ENCODE data around the gene AHR. TPM values are rescaled to one million over a fixed set of nuclear protein-coding genes. Genes with fewer than 3 reads are reported as not detected.

Gene AHR
- total RNA-seq, 1 experiment from 2014 or later = 6.1 TPM

DNA sequence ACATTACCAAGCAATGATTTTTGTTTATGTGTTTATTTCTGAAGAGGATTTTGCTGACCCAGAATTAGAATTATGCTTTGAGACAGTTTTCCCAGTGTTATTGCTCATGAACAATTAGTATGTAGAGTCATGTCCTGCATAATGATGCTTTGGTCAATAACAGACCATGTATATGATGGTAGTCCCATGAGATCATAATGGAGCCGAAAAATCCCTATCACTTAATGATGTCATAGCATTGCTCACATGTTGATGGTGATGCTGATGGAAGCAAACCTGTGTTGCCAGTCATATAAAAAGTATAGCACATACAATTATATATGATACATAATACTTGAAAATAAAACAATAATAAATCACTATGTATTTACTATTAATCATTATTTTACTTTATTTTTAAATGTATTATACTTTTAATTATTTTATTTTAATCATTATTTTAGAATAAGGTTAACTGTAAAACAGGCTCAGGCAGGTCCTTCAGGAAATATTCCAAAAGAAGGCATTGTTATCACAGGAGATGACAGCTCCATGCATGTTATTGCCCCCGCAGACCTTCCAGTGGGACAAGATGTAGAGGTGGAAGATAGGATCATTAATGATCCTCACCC lies 33.5 kb downstream of the AHR start:
- Histone ChIP-seq H3K56ac (ENCODE audit: insufficient read length, low read depth, low read length) (no peak overlapping the region), H3K23me2 (ENCODE audit: insufficient read length, low read depth, low read length, poor library complexity, severe bottlenecking) (no peaks in the 10 kb centered on the region), H3K27me3 (ENCODE audit: insufficient read depth, low read length) (no peaks in the 10 kb centered on the region), H2BK15ac (ENCODE audit: low read depth, low read length) (no peak overlapping the region), H3K4me2 (ENCODE audit: insufficient read depth, insufficient read length, low read length) (no peak overlapping the region), H2BK12ac (ENCODE audit: insufficient read length, low read depth, low read length) (no peak overlapping the region), H3K9ac (ENCODE audit: extremely low read depth, insufficient read length, low read length) (no peak overlapping the region), H3K23ac (ENCODE audit: insufficient read length, low read depth, low read length) (no peak overlapping the region), H4K91ac (ENCODE audit: insufficient read length, low read depth, low read length) (no peak overlapping the region), H3K18ac (ENCODE audit: insufficient read length, low read depth, low read length) (no peak overlapping the region), H4K20me1 (ENCODE audit: control insufficient read depth, insufficient read depth, insufficient read length) (no peaks in the 10 kb centered on the region), H3K9me3 (ENCODE audit: control insufficient read depth, low read depth, low read length) (no peaks in the 10 kb centered on the region), H3K14ac (ENCODE audit: insufficient read depth, low read length) (no peak overlapping the region), H2AFZ (ENCODE audit: low read length) (no peak overlapping the region), H3K27ac (ENCODE audit: insufficient read length, low read depth, low read length) (no peak overlapping the region), H3K4ac (ENCODE audit: low read depth, low read length) (no peak overlapping the region), H4K5ac (ENCODE audit: insufficient read length, low read depth, low read length) (no peak overlapping the region), H2AK5ac (ENCODE audit: insufficient read length, low read length) (no peak overlapping the region), H3K4me1 (ENCODE audit: insufficient read depth, low read length) (no peaks in the 10 kb centered on the region), H3K79me2 (ENCODE audit: insufficient read depth, low read length) (no peaks in the 10 kb centered on the region), H2BK5ac (ENCODE audit: insufficient read length, low read length) (no peak overlapping the region), H2BK20ac (ENCODE audit: low read depth, low read length, poor library complexity, severe bottlenecking) (no peak overlapping the region), H2BK120ac (ENCODE audit: low read depth, low read length, poor library complexity, severe bottlenecking) (no peak overlapping the region), H4K8ac (replicated peaks; ENCODE audit: insufficient read length, low read depth, low read length) (no peak overlapping the region), H3T11ph (ENCODE audit: low read length) (no peak overlapping the region), H3K79me1 (ENCODE audit: insufficient read depth, low read depth, low read length, poor library complexity, severe bottlenecking) (no peaks in the 10 kb centered on the region)
- Mint-ChIP-seq H3K4me1 (no peaks in the 10 kb centered on the region), H3K9me3 (no peaks in the 10 kb centered on the region), H3K36me3 (ENCODE audit: insufficient read depth in 1 of 3, low read depth in 3 of 3) (peaks cover 0 to 16% (median 16%) of the 10 kb centered on the region in 3 experiments; a peak in 5 of 7 replicates), H3K27me3 (ENCODE audit: low read depth) (no peaks in the 10 kb centered on the region), H3K4me3 (no peak overlapping the region), H3K27ac (no peak overlapping the region)
- no peak for DNase-seq
- TF ChIP-seq CTCF (conservative IDR thresholded peaks at IDR 0.05) = no peak
- WGBS (ENCODE audit: extremely low coverage, insufficient read length, low lambda C conversion rate) = no CpG with 5 or more reads among the region's 2 CpGs

Measured in H9 (cell line).